Activated T-cell treated with anti-CD3 and anti-CD28 coated beads, Interleukin-2, amount 50 U/mL, for 72 hours (primary cell): ENCODE results near the gene FAM161B. TPM values are rescaled to one million over a fixed set of nuclear protein-coding genes. Genes with fewer than 3 reads are reported as not detected.
"Not testable (repeated sequence)": the region's sequence is repeated elsewhere in the genome, so short reads cannot be mapped to it uniquely, and the experiment has no call there.

Experiments used
- ATAC-seq, 2 donors: fragments of 150-1000 bp; cut with Tn5 transposase; replicated peaks in 1 of 2; 2 replicates each; pipeline ENCODE4 v1.10.0; 2021; ENCODE audit warnings: moderate library complexity in 2 of 2, mild to moderate bottlenecking in 1 of 2
- DNase-seq, 2 donors: peaks; one replicate each; pipeline ENCODE4 v3.0.0; 2021 to 2022; ENCODE audit warnings: mixed read lengths in 1 of 2
- H3K27ac Mint-ChIP-seq: one replicate; pipeline ENCODE4 v1.8.0; 2022; ENCODE audit warnings: mild to moderate bottlenecking, moderate library complexity, mixed read lengths
- H3K27me3 Mint-ChIP-seq: one replicate; pipeline ENCODE4 v1.8.0; 2022; ENCODE audit warnings: low read depth, mixed read lengths
- H3K36me3 Mint-ChIP-seq, 2 donors: one replicate each; pipeline ENCODE4 v1.8.0; 2022; ENCODE audit warnings: mixed read lengths in 2 of 2, mild to moderate bottlenecking in 1 of 2; ENCODE audit not compliant: insufficient read depth in 2 of 2
- H3K4me1 Mint-ChIP-seq: one replicate; pipeline ENCODE4 v1.8.0; 2022; ENCODE audit warnings: low read depth, mixed read lengths
- H3K4me3 Mint-ChIP-seq, 2 donors: one replicate each; pipeline ENCODE4 v1.8.0; 2022; ENCODE audit warnings: mild to moderate bottlenecking in 2 of 2, mixed read lengths in 2 of 2, moderate library complexity in 2 of 2
- H3K9me3 Mint-ChIP-seq, 2 donors: one replicate each; pipeline ENCODE4 v1.8.0; 2022; ENCODE audit warnings: mixed read lengths in 2 of 2
- total RNA-seq, 2 donors: library from RNA; stranded (reverse); gene quantifications; one replicate each; pipeline ENCODE4 v1.2.3, GENCODE V29; 2022

The FAM161B gene
- total RNA-seq, 2 donors from 2014 or later, result 2.7 to 3.1 TPM

DNA sequence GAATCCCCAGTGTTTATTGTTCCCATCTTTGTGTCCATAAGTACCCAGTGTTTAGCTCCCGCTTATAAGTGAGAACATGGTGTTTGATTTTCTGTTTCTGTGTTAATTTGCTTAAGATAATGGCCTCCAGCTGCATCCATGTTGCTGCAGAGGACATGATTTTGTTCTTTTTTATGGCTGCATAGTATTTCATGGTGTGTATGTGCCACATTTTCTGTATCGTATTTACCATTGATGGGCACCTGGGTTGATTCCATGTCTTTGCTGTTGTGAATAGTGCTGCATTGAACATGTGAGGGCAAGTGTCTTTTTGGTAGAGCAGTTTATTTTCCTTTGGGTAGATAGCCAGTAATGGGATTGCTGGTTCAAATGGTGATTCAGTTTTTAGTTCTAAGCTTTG lies 30.4 kb downstream of the FAM161B start:
- H3K4me1 Mint-ChIP-seq, H3K27me3 Mint-ChIP-seq: not testable (repeated sequence)
- peaks cover 5 to 30% of the 10 kb centered on the region in 2 donors for H3K36me3 Mint-ChIP-seq

DNA sequence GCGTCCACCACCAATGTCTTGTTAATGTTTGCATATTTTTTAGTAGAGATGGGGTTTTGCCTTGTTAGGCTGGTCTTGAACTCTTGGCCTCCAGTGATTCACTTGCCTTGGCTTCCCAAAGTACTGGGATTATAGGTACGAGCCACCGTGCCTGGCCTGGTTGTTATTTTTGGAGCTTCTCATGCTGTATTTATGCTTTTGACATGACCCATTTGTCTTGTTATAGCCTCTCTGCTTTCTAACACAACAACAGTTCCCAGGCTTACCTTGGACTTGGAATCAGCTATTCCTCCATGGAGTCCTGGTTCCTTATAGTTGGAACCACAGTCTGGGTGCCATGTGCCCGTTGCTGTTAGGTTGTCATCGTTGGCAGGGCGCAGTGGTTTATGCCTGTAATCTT lies 33.6 kb downstream of the FAM161B start:
- H3K27ac Mint-ChIP-seq, result no peak overlapping the region

More for the DNA sequence above, 30.4 kb downstream of the FAM161B start:
- H3K27ac Mint-ChIP-seq, H3K9me3 Mint-ChIP-seq, H3K4me3 Mint-ChIP-seq, ATAC-seq, DNase-seq: not testable (repeated sequence)

DNA sequence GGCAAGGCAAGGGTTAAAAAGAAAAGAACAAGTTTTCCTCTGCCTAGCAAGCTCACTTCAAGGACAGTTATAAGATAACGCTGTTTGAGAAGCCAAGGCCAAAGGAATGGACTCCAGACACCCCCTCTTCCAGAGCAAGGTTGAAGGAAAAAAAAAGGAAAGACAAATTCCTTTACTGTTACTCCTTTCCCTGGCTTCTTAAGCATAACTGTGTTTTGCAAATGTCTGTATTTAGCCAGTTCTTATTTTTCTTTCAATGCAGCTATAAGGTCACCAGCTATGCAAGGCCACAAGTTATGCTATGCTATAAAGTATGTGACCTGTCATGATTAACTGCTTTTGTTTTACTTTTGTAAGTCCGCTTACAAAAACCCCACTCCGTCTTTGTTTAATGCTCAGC lies 36.6 kb downstream of the FAM161B start:
- peaks cover 24 to 55% of the 10 kb centered on the region in 2 donors for H3K36me3 Mint-ChIP-seq
- H3K9me3 Mint-ChIP-seq, result no peaks in the 10 kb centered on the region
- no peak overlapping the region for H3K27ac Mint-ChIP-seq
- H3K27me3 Mint-ChIP-seq, result no peaks in the 10 kb centered on the region
- no peaks in the 10 kb centered on the region for H3K4me1 Mint-ChIP-seq
- no peak for DNase-seq
- H3K4me3 Mint-ChIP-seq, result no peak overlapping the region
- ATAC-seq, result no peak

More for the DNA sequence above, 33.6 kb downstream of the FAM161B start:
- ATAC-seq (no peak), DNase-seq (no peak)
- H3K27me3 Mint-ChIP-seq, result no peaks in the 10 kb centered on the region
- H3K4me3 Mint-ChIP-seq, result no peak overlapping the region
- peaks cover 13 to 34% of the 10 kb centered on the region in 2 donors for H3K36me3 Mint-ChIP-seq
- H3K4me1 Mint-ChIP-seq, result no peaks in the 10 kb centered on the region
- H3K9me3 Mint-ChIP-seq, result no peaks in the 10 kb centered on the region

DNA sequence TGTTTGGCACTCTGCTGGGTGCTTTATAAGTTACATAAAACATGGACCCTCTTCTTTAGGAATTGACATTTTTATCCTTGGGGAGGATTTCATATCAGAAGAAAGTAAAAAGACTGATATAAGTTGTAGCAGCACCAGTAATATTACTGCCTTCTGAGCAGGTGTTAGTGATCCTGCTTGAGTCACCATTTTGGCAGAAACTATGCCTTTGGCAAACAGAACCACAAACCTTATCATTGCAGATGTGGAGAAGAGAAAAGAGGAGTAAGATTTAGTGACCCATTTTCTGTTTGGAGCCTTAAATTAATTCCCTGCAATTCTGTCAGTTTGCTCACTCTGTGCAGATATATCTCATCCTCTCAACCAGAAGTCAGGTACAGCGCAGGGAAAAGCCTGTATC lies 40.2 kb downstream of the FAM161B start:
- Mint-ChIP-seq H3K36me3 (peaks cover 23 to 67% of the 10 kb centered on the region in 2 donors), H3K27me3 (no peaks in the 10 kb centered on the region), H3K9me3 (no peaks in the 10 kb centered on the region), H3K4me3 (no peak overlapping the region), H3K4me1 (no peaks in the 10 kb centered on the region), H3K27ac (peak overlapping the region; percentile 83)
- DNase-seq, result no peak
- ATAC-seq, result no peak

DNA sequence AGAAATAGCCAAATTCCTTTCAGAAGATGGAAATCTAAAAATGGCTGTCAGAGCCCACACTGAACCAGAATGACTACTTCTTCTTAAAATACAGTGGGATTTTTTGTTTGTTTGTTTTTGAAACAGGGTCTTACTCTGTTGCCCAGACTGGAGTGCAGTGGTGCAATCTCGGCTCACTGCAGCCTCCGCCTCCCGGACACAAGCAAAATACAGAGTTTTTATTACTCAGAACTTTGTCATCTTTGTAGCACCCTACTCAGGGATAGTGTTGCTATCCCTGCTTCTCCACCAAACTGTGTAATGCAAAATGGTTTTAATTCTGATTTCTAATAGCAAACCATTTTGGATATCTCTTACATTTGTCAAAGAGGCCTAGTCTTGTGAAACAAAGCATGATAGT lies 46.9 kb downstream of the FAM161B start:
- Mint-ChIP-seq H3K27ac (no peak overlapping the region), H3K9me3 (no peaks in the 10 kb centered on the region), H3K4me3 (no peak overlapping the region), H3K36me3 (peaks cover 3 to 31% of the 10 kb centered on the region in 2 donors), H3K27me3 (no peaks in the 10 kb centered on the region), H3K4me1 (peaks cover 4% of the 10 kb centered on the region)
- no peak for DNase-seq
- ATAC-seq, result no peak

DNA sequence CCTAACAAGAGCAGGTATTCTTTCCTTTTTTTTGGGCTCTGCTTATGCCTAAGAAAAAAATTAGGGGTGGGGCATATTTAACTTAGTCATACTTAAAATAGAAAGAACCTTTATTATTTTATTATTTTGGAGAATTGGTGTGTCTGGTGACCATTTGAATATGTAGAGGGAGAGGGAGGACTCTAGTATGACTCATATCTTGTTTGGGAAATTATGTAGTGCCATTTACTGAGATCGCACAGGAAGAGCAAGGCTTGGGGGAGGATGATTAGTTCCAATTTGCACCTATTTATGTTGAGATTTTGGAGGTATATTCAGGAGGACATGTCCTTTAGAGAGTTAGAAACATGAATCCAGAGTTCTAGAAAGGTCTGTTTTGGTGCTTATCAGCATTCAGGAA lies 53.4 kb downstream of the FAM161B start:
- peaks cover 9% of the 10 kb centered on the region for H3K4me1 Mint-ChIP-seq
- H3K9me3 Mint-ChIP-seq, result no peaks in the 10 kb centered on the region
- ATAC-seq (no peak), DNase-seq (no peak)
- peak overlapping the region; percentile 94 for H3K27ac Mint-ChIP-seq
- H3K4me3 Mint-ChIP-seq, result peak overlapping the region in 1 of 2 donors; percentile 0
- no peaks in the 10 kb centered on the region for H3K27me3 Mint-ChIP-seq
- peaks cover 20 to 31% of the 10 kb centered on the region in 2 donors for H3K36me3 Mint-ChIP-seq

DNA sequence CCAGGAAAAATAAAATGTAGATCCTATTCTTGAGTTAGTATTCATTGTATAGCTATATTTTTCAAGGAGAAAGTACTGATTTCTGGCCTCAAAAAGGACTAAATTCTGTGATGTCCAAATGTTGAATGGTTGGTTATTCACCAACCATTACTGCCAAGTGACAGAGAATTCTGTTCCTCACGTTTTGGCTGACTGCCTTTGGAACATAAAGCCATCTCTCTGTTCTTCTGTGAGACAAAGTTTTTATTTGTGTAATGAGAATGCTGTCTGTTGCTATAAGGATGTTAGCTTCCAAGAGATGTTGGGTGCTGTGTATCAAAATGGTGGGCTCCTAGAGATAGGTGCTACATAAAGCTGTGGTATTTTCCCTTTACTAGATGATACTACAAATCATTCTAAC lies 54.0 kb downstream of the FAM161B start:
- Mint-ChIP-seq H3K9me3 (no peaks in the 10 kb centered on the region), H3K4me1 (peaks cover 9% of the 10 kb centered on the region), H3K27ac (peak overlapping the region; percentile 94), H3K27me3 (no peaks in the 10 kb centered on the region), H3K4me3 (no peak overlapping the region), H3K36me3 (peaks cover 20 to 30% of the 10 kb centered on the region in 2 donors)
- ATAC-seq, result no peak
- no peak for DNase-seq

DNA sequence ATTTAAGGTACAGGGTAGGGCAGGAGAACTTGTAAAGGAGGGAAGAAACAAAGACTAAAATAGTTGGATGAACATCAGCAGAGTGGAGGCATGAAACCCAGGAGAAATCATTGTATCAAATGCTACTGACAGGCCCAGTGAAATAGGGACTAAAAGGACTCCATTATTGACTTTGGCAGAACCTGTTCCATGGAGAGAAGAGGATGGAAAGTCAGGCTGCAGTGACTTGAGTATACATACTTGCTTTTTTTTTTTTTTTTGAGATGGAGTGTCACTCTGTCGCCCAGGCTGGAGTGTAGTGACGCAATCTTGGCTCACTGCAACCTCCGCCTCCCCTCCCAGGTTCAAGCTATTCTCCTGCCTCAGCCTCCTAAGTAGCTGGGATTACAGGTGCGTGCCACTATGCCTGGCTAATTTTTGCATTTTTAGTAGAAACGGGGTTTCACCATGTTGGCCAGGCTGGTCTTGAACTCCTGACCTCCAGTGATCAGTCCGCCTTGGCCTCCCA lies 55.7 kb downstream of the FAM161B start:
- not testable (repeated sequence) for H3K9me3 Mint-ChIP-seq, H3K4me3 Mint-ChIP-seq, ATAC-seq, H3K27ac Mint-ChIP-seq, DNase-seq, H3K27me3 Mint-ChIP-seq
- Mint-ChIP-seq H3K4me1 (peaks cover 17% of the 10 kb centered on the region), H3K36me3 (peaks cover 20 to 27% of the 10 kb centered on the region in 2 donors)

DNA sequence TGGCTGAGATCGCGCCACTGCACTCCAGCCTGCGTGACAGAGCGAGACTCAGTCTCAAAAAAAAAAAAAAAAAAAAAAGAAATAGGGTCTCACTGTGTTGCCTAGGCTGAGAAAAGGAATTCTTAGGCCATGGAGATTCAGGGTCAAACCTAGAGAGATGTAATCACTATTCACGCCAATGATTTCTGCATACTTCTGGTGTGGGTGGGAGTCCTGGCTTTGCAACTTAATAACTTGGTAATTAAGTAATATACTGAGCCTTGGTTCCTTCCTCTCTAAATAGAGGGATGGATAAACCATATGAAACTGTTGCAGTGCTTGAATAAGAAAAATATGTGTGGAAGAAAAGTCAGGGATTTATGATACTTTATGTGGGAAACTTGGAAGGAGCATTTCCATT lies 60.5 kb downstream of the FAM161B start:
- Mint-ChIP-seq H3K36me3 (peaks cover 10 to 23% of the 10 kb centered on the region in 2 donors), H3K27ac (peak overlapping the region; percentile 78), H3K4me3 (peak overlapping the region; percentile 97 to 98), H3K9me3 (no peaks in the 10 kb centered on the region), H3K4me1 (peaks cover 48% of the 10 kb centered on the region), H3K27me3 (no peaks in the 10 kb centered on the region)
- no peak for DNase-seq
- ATAC-seq, result no peak

DNA sequence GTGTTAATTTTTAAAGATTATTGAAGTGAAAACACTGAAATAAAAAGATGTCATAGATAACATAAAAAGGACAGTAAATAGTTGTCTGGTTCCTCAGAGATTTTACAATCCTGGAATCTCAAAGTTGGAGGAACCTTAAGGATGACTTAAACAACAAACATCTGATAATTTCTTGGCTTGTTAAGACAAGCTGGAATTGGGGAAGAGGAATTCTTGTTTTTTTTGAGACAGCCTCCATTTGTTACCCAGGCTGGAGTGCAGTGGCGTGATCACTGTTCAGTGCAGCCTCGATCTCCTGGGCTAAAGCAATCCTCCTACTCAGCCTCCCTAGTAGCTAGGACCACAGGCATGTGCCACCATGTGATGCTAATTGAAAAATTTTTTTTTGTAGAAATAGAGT lies 60.9 kb downstream of the FAM161B start:
- no peak for DNase-seq
- H3K9me3 Mint-ChIP-seq, result no peaks in the 10 kb centered on the region
- peak overlapping the region; percentile 97 to 98 for H3K4me3 Mint-ChIP-seq
- no peak for ATAC-seq
- H3K36me3 Mint-ChIP-seq, result peaks cover 8 to 21% of the 10 kb centered on the region in 2 donors
- H3K27me3 Mint-ChIP-seq, result no peaks in the 10 kb centered on the region
- H3K4me1 Mint-ChIP-seq, result peaks cover 49% of the 10 kb centered on the region
- H3K27ac Mint-ChIP-seq, result peak overlapping the region; percentile 100

DNA sequence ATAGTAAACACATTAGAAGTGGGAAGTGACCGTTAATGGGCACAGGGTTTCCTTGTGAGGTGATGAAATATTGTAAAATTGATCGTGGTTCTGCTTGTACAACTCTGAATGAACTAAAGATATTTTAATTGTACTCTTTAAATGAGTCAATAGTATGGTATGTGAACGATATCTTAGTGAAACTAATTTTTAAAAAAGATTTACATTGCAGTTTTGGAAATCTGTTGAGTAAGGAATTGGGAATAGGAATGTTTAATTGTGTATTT lies 61.5 kb downstream of the FAM161B start:
- Mint-ChIP-seq H3K4me3 (peak overlapping the region; percentile 97 to 98), H3K27ac (peak overlapping the region; percentile 100), H3K4me1 (peaks cover 49% of the 10 kb centered on the region), H3K36me3 (peaks cover 4 to 16% of the 10 kb centered on the region in 2 donors), H3K9me3 (no peaks in the 10 kb centered on the region), H3K27me3 (no peaks in the 10 kb centered on the region)
- DNase-seq (no peak), ATAC-seq (no peak)

DNA sequence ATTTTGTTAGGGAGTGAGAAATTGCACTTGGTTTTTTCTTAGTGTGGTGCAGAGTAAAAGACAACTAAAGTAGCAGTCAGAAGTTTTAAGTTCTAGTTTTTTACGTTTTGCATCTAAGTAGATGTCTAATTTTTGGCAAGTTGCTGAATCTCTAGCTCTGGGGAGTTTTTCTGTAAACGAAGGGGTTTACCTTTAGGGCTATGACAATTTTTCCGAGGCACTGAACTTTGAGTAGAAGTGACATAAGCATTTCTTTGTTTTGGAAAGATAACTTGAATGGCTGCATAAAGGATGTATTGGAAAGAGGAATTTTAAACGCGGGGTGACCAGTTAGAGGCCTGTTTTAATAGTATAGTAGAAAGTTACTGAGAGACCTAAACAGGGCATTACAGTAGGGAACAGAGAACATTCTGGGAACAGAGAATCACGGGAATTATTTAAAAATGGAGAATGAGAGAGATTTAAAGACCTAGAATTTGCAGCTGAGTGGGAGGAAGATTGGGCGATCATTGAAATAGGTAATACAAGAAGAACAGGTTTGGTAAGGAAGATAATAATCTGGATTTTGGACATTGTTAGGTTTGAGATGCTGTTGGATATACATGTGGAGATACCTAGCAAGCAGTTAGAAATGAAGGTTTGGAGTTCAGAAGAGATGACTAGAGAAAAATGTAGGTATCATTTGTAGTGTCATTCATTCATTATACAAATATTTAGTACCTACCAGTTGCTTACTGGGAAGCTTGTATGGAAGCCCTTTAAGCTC lies 62.0 kb downstream of the FAM161B start:
- no peaks in the 10 kb centered on the region for H3K27me3 Mint-ChIP-seq
- no peaks in the 10 kb centered on the region for H3K9me3 Mint-ChIP-seq
- peaks cover 49% of the 10 kb centered on the region for H3K4me1 Mint-ChIP-seq
- DNase-seq (no peak), ATAC-seq (no peak)
- H3K36me3 Mint-ChIP-seq, result peaks cover 4 to 16% of the 10 kb centered on the region in 2 donors
- H3K4me3 Mint-ChIP-seq, result peak overlapping the region; percentile 97 to 98
- peak overlapping the region; percentile 100 for H3K27ac Mint-ChIP-seq

DNA sequence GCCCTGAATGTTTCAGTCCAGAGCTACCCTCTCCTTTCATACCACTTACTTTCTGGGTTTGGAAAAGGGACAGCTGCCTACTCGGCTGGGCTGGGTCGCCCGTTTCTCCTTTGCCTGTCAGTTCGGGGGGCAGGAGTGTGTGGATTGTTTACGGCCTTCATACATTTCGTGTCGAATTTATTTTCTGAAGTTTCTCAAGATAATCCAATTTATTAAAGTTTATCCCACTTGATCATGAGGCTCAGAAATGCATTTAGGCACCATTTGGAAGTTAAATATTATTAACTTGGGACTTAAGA lies 62.6 kb downstream of the FAM161B start:
- no peaks in the 10 kb centered on the region for H3K27me3 Mint-ChIP-seq
- no peaks in the 10 kb centered on the region for H3K9me3 Mint-ChIP-seq
- DNase-seq (no peak), ATAC-seq (no peak)
- H3K36me3 Mint-ChIP-seq, result peaks cover 4 to 16% of the 10 kb centered on the region in 2 donors
- peak overlapping the region; percentile 97 to 98 for H3K4me3 Mint-ChIP-seq
- peak overlapping the region; percentile 100 for H3K27ac Mint-ChIP-seq
- peaks cover 49% of the 10 kb centered on the region for H3K4me1 Mint-ChIP-seq
